Kidney tubule cell (primary cell): ENCODE results near the gene DCUN1D3.
"Not testable (repeated sequence)": the region's sequence is repeated elsewhere in the genome, so short reads cannot be mapped to it uniquely, and the experiment has no call there.

Experiments
- DNase-seq: peaks from one replicate; pipeline ENCODE4 v3.0.0-alpha.2; 2018; ENCODE audit warnings: low spot score

Gene DCUN1D3

DNA sequence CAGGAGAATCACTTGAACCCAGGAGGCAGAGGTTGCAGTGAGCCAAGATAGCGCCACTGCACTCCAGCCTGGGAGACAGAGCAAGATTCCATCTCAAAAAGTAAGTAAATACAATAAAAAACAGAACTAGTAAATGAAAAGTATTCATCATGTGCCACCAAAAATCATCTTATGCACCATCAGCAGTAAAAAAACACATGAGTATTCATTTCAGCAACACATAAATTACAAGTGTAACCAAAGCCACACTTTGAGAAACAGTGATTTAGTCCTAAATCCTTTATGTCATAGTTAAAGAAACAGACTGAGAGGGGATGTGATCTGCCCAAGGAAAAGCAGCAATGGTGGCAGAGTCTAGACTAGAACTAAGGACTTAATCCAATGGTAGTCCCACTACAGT, 13.0 kb downstream of the DCUN1D3 start:
- no peak for DNase-seq

DNA sequence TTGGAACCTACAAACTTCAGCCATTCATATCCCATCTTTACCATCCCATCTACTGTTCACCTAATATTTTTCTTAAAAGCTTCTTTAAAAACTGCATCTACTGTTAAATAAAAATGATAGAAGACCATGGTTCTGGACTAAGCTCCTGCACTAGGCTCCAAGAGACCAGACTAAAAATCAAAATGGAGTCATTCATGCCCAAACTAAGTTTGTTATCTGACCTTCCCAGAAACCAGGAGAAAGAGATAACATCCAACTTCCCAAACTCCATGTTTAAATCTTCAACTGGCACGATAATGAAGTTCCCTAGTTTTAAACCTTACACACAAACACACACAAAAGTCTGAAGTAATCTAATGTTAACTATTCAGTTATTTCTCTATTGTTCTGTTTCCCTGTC, 13.8 kb downstream of the DCUN1D3 start:
- DNase-seq, result no peak

GRCh38 chr16:20884240-20884556, 16.0 kb downstream of the DCUN1D3 start:
- no peak for DNase-seq

DNA sequence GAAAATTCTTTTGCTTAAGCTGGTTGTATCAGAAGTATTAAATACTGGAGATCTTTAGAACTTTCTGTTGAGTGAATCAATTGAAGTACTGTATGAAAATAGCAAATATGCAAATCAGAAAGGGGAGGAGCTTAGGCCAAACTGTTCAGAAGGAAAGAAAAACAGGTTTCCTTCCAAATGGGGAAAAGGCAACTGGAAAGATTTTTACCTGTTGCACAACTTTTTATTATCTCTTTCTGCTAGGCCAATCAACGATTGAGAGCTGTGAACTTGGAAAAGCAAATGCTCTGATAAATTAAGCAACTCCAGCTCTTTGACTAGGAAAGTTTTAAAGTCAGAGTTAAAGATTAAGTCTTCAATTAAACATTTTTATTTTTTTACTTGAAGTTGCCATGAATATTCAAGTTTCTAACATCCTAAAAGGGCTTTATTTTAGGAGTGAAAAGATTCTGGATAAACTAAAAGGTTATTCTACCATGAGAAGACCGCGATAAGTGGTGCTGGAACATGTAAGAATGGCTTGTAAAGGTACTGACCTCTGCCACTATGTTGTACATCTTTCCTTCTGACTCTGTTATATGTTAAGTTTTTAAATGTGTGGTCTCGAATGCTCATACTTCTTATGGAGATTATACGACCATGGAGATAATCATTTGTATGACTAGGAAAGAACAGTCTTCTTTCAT, 16.5 kb downstream of the DCUN1D3 start:
- DNase-seq, result no peak

- DNase-seq, result no peak
Observed at GRCh38 chr16:20881503-20881878, 18.7 kb downstream of the DCUN1D3 start.

GRCh38 chr16:20880867-20881502, 19.2 kb downstream of the DCUN1D3 start:
- DNase-seq, result peak; percentile 50

- peak; percentile 82 for DNase-seq
Observed at GRCh38 chr16:20879175-20880040, 20.8 kb downstream of the DCUN1D3 start.

GRCh38 chr16:20878682-20879147, 21.4 kb downstream of the DCUN1D3 start:
- DNase-seq, result peak; percentile 69

DNA sequence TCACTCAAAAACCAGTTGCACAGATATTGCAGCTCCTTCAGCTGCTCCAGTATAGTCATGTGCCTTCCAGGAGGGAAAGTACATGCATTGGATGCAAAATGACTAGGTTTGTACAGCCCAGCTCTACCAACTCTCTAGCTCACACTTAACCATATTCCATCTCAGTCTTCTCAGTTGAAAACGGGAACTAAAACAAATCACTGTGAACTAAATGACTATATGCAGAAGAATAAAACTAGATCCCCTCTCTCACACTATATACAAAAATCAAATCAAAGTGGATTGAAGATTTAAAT, 24.9 kb downstream of the DCUN1D3 start:
- DNase-seq, result no peak

GRCh38 chr16:20874088-20874581, 26.0 kb downstream of the DCUN1D3 start:
- no peak for DNase-seq

- no peak for DNase-seq
Observed at GRCh38 chr16:20873331-20873730, 26.8 kb downstream of the DCUN1D3 start.

DNA sequence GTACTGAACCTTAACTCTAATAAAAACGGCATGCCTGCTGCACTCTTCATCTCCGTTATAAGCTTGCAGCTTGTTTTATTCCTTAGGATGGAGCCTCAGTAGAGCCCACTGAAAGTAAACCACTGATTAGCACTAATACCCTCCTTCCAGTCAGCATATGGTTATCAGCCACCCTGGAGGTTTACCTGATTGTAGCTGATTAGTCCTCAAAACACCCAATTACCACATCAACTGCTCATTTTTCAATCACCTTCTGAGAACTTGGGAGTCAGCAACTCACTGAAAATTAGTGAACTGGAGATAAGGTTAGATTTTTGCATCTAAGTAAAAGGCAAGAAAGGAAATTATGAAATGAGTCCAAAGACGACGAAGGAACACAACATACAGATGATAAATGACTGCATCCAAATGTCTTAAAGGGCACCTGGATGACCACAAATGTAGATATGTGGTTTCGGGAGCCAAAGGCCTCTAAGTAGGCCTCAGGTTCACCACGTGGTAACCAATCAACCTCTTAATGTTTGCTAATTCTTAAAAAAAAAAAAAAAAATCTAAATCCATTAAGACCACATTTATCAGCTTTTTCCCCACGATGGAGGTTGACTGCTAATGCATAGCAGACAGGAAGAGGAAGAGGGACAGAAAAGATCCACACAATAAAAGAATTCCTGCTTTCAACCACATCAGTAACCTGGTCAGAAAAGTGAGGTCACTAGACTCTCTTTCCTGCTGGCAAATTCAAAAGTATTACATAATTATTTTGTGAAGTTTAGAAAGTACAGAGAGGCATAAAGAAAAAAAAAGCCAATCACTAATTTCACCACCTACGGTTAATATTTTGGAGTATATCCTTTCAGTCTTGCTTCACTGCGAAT, 28.0 kb downstream of the DCUN1D3 start:
- DNase-seq, result peak; percentile 16

- no peak for DNase-seq
Observed at GRCh38 chr16:20871258-20871657, 28.9 kb downstream of the DCUN1D3 start.

DNA sequence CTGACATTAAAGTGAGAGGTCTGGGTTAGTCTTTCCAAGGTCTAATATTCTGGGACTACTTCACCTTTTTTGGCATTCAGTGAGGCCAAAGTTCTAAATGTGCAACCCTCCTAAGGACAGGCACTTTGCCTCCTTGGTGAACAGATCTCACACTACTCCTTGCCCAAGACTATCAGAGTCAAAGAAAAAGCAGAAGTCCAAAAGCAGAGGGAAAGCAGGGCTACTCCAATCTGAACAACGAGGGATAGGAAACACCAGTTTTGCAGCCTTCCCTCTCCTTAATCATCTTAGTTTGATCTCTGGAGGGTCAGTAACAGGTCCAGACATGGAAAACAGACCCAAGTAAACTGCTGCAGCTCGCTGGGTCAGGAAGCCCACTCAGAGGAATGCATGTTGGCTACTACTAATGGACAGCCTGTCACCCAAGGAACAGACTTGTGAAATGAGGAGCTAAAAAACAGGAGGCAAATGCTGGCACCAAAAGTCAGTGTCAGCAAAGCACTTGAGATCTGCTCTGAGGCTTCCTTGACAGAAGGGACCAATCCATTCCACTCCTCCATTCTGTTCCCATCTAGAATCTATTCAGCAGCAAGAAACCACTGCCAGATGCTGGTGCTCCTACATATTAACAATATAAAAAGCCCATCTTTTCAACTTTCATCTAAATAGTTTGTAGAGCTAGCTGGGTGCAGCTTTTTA, 29.9 kb downstream of the DCUN1D3 start:
- DNase-seq, result no peak

DNA sequence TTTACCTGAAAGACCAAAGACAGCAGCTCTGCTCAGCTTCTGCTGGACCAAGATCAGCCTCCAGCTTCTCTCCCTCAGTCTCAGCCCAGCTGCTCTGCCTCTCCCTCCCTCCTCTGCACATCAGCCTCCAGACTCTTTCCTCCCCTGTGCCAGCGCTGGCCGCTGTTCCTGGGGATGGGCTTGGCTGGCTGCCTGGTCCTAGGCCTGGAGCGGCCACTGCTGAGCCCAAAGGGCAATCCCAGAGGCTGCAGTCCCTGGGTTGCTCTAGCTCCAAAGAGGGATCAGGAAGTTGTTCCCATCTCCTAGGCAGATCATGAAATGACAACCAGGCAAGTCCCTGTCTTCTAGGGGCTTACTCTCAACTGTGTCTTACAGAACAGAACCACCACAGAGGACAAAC, 31.3 kb downstream of the DCUN1D3 start:
- peak; percentile 47 for DNase-seq

- no peak for DNase-seq
Observed at GRCh38 chr16:20867585-20867984, 32.6 kb downstream of the DCUN1D3 start.

DNA sequence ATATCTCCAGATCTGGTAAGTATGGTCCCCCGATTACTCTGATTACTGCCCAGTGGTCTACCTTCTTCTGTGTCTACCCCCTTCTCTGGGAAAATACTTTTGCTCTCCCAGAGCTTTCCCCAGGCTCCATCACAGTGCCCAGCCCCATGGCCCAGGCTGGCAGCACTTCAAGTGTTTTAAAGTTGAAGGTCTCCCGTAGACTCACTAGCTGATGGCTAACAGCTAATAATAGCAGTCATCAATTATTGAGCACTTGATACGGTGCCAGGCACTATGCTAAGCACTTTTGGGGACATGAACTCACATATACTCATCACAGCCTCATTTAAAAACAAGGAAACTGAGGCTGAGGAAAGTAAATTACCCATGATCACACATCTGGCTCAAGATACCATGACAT, 33.4 kb downstream of the DCUN1D3 start:
- DNase-seq, result no peak

GRCh38 chr16:20866145-20866772, 33.9 kb downstream of the DCUN1D3 start:
- DNase-seq, result peak; percentile 82

DNA sequence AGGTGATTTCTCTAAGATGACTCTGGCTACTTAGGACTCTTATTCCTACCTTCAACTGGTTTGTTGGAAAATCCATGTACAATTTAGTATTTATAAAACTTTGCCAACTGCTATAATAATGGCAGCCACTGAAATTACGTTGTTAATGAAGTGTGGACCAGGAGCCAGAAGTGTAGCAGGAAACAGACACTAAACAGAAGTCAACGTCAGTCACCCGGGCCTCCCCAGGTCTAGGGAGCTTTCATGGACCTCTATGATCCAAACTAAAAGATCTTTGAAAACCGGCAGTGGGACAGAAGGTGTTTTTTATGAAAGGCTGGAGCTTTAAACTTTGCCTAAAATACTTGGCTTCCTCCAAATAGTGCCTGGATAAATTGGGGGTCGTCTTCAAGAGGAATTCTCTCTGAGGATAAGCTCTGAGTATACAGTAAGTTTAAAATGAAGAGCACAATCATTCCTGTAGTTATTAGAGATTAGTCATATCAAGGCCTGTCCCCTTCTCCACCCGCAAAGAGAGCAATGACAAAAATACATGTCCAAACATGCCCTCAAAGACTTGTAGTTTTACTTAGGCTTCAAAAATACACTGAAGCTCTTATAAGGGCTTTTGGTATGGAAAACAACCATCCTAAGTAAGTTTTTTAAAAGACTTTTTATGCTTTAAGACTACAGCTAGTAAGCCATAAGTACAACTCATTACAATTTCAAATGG, 34.6 kb downstream of the DCUN1D3 start:
- DNase-seq, result peak; percentile 51

DNA sequence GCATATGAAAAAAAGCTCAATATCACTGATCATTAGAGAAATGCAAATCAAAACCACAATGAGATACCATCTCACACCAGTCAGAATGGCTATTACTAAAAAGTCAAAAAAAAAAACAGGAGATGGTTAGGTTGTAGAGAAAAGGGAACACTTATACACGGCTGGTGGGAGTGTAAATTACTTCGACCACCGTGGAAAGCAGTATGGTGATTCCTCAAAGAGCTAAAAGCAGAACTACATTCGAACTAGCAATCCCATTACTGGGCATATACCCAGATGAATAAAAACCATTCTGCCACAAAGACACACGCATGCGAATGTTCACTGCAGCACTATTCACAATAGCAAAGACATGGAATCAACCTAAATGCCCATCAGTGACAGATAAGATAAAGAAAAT, 35.8 kb downstream of the DCUN1D3 start:
- not testable (repeated sequence) for DNase-seq
